8988T (cell line): ENCODE results near the gene PADI1.

ENCODE experiments used
- DNase-seq: peaks from one replicate; pipeline ENCODE4 v3.0.0; 2011

Gene PADI1

DNA sequence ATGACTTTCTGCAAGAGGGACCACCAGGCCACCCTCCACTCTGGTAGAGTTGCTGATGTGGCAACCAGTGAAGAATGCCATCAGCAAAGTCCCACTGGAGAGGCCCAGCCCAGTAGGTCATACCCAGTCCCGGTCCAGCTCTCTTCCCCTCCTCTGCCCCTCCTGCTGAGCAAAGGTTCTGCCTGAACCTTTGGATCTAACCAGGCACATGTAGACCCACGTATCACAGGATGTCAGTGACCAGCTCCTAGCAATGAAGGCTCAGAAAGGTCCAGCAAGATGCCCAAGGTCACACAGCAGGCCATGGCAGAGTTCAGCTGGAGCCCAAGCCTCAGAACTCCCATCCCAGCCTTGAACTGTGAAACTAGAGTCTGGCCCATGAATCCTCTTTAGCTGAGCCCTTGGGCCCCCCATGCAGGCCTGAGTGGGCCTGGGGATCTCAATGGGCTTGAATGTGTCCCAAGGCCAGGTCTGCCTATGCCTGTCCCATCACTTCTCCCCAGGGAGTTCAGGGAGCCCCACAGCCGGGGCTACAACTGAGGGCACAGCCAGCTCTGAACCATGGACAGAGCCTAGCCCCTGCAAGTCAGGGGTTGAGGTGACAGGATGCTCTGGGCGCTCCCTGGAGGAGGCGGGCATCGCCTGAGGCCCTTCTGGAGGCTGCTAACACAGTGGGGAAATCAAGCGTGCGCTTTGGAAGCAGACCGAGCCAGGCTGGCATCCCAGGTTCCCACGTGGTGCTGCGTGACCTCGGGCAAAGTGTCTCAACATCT, 21.4 kb upstream of the PADI1 start:
- DNase-seq: no peak

DNA sequence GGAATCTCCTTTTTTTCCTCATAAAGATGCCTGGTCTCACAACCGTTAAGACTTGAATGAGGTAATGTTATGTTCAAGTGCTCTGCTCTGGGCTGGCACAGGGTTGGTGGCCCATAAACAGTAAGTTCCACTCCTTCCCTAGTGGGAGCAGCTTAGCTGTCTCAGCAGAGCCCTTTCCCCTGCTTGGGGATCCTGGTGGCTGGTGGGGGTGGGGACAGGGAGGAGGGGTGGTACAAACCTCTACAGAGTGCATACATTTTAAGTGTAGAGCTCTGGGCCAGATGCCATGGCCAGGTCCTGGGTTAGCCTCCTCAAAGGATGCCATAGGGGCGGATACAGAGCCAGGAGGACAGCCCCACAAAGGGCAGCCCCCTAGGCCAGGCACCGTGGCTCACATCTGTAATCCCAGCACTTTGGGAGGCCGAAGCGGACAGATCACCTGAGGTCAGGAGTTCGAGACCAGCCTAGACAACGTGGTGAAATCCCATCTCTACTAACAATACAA, 20.7 kb upstream of the PADI1 start:
- DNase-seq: no peak

DNA sequence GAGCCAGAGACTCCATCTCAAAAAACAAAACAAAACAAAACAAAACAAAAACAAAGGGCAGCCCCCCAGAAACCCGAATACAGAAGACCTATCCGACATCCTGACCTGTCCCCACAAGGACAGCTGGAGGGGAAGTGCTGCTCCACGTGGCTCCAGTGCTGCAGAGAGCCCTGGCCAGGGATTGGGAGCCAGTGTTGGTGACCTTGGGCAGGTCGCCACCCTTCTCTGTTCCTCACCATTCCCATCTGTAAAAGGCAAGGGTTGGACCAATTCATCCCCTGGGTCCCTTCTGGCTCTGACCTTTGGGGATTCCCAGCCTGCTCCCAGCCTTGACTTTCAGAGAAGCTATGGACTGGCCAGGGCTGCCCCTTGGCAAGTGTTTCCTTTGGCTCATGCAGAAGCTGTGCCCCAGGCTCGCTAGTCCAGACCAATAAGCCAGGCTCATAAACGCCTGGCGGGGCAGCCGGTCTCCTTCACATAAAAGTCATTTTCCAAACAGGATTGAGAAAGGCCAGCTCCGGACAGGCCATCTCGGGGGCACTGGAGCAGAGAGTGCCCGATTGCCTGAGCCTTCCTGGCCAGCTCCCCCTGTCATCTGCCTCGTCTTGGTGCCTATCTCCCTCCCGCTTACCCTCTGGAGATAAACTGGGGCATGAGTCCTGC, 20.0 kb upstream of the PADI1 start:
- no peak for DNase-seq

DNA sequence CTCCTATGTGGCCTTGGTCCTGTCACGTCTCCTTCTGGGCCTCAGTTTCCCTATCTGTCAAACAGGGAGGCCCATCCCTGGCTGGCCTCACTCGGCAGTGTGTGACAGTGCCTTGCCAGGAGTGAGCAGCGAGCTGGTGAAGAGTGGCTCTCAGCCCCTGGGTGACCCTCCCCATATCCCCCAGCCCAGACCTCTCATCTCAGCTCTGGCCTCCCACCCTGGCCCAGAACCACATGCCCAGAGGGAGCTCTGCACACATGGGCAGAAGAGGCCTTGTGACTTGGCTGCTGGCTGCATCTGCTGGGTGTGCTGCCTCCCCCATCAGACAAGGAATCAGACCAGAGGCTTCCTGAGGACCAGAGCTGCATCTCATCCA, 19.5 kb upstream of the PADI1 start:
- DNase-seq: no peak

DNA sequence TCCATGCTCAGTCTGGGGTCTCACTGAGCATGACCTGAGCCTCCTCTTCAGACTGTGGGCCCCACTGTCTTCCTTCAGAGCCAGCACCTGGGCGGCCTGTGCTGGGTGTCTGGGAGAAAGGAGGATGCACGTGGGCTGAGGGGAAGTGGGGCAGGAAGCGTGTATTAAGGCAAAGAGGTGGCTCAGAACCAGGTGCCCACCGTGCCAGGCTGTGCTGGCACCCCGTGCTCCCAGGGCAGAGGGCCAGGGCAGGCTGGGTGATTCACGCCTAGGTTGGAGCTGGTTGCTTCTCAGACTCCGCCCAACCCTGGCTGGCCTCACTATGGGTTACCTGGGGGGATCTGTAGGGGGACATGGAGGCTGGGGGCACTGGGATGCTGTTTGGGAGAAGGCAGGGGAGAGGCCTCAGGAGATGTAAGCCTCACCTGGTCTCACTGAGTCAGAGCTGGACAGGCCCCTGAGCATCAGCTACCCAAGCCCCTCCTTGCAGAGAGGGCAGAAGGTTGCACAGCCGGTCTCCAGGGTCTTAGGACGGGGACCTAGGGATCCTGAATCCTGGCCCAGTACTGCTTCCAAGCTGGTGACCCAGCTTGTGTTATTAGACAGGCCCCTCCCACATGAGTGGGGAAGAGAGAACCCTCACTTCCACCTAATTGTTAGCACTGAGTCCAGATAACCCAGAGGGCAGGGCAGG, 18.6 kb upstream of the PADI1 start:
- no peak for DNase-seq

DNA sequence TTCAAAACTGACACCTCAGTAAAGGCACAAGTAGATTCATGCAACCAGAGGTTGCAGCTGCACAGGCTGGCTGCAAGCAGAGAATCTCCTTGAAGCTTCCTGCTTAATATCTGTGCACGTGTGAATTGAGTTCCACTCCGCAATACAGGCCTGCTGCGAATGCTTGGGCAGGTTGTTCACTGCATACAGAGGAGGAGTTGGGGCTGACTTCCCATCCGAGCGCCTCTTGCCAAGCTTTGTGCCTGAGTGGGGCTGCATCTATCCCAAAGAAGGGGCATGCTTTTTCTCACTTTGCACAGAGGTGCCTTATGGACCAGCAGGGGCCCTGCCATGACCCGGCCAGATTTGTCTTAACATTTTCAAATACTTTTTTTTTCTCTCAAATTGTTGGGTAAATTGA, 17.9 kb upstream of the PADI1 start:
- DNase-seq: no peak

DNA sequence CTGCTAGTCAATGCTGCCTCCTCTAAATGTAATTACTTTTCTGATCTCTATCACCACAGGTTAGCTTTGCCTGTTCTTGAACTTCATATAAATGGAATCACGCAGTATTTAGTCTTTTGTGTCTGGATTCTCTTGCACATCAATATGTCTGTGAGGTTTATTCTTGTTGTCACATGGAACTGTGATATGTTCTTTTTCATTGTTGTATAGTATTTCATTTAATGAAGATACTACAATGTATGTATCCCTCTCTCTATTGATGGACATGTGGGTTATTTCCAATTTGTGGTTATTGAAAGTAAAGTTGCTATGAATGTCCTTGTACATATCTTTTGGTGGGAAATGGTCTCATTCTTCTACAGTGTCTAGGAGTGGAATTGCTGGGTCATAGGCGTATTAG, 16.7 kb upstream of the PADI1 start:
- no peak for DNase-seq

DNA sequence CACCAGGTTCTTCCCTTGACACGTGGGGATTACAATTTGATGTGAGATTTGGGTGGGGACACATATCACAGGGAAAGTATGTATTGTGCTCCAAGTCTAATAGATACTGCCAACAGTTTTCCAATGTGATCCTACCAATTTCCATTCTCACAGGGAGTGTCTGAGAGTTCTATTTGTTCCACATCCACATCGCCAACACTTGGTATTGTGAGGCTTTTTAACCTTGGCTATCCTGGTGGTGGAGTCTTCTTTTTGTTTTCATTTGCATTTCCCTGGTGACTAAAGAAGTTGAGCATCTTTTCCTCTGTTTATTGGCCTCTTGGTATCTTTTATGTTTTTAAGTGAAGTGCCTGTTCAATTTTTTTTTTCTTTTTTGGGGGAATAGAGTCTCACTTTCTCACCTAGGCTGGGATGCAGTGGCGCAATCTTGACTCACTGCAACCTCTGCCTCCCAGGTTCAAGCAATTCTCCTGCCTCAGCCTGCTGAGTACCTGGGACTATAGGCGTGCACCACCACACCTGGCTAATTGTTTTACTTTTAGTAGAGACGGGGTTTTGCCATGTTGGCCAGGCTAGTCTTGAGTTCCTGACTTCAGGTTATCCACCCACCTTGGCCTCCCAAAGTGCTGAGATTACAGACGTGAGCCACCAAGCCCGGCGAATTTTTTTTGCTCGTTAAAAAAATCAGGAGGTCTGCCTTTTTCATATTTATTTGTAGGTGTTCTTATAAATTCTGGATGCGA, 15.9 kb upstream of the PADI1 start:
- no peak for DNase-seq

DNA sequence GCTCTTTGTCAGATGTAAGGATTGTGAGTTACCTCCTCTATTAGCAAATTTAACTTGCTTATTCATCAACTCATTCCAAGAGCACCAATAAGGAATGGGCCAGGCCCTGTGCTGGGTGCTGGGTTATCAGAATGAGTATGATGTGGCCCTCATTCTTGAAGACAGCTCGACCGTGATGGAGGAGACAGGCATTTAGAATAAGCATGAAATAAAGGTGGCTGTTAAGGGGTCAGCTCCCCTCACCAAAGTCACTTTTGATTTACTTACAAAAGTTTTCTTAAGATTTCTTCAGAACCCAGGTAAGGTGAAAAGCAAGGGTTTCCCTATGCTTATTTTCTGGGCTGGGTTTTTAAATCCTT, 15.3 kb upstream of the PADI1 start:
- no peak for DNase-seq

DNA sequence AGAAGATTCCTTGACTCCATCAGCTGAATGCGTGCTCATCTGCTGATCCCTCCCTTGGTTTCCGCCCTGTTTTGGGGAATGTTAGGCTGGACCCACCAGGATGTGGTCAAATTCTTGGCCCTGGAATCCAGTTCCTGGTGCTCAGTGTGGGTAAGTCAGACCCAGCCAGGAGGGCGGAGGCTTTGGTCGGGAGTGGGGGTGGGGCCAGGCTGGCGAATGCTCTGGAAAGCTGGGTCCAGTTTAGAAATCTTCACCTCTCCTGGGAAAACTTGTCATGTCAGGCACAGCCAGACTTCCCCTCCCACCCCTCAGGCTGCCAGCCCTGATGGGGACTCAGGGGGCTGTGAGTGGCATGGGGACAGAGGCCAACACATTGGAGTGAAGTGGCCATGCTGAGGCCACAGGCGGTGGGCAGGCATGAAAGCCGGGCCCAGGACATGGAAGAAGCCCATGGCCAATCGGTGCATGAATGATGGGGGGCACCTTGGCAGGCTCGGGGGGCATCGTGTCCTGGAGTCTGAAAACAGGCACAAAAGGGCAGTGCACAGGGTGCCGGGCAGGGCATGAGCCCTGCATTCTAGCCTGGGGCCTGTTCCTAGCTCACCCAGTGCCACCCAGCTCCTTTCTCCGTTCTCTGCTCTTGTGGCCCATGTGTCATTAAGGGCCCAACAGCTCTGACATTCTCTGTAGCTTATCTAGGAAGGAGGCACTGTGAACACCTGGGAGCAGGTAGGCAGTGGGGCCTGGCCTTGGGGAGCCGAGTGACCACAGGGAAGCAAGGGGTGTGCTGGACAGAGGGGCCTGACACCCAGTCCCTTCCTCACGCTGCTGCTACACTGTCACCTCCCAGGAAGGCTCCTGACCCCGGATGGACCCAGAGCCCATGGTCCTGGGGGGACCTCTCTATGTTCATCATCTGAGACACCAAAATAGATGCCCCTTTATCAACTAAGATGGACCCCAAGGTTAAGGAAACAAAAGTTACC, 14.6 kb upstream of the PADI1 start:
- DNase-seq: no peak

DNA sequence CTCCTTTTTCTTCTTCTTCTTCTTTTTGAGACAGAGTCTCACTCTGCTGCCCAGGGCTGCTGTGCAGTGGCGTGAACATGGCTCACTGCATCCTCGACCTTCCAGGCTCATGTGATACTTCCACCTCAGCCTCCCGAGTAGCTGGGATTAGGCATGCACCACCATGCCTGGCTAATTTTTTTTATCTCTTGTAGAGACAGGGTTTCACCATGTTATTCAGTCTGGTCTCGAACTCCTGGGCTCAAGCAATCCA, 13.0 kb upstream of the PADI1 start:
- no peak for DNase-seq

DNA sequence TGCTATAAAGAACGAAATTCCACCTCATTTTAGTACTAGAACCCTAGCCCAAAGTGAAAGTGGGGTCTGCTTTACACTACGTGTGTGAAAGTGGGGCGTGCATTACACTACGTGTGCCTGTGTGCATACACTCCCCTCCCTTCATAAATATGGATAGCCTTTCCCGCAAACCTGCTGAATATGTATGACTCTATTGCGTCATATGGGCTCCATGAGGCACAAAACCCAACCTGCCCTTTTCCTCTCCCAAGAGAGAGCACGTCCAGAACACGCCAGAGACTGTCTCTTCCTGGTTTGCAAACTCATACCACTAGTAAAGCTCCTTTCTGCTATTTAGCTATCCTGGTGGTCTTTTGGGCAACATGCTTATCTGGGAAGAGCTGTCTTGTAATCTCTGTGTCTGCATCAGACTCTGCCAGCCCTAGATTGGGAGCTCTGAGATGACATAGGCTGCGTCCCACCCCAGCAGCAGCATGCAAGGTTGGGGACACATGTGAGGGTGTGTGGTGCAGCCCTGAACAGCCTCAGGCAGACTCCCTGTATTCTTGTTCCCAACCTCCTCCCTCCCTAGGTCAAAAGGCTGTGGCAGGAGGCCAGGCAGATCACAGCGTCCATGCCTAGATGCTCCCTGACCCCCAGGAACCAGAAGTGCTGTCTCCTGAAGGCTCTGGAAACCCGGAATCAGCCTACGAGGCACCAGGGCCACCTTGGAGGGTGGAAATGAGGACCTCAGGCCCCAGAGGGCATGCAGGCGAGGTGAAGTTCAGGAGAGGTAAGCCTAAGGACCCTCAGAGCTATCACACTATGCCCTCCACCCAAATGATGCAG, 12.3 kb upstream of the PADI1 start:
- no peak for DNase-seq

DNA sequence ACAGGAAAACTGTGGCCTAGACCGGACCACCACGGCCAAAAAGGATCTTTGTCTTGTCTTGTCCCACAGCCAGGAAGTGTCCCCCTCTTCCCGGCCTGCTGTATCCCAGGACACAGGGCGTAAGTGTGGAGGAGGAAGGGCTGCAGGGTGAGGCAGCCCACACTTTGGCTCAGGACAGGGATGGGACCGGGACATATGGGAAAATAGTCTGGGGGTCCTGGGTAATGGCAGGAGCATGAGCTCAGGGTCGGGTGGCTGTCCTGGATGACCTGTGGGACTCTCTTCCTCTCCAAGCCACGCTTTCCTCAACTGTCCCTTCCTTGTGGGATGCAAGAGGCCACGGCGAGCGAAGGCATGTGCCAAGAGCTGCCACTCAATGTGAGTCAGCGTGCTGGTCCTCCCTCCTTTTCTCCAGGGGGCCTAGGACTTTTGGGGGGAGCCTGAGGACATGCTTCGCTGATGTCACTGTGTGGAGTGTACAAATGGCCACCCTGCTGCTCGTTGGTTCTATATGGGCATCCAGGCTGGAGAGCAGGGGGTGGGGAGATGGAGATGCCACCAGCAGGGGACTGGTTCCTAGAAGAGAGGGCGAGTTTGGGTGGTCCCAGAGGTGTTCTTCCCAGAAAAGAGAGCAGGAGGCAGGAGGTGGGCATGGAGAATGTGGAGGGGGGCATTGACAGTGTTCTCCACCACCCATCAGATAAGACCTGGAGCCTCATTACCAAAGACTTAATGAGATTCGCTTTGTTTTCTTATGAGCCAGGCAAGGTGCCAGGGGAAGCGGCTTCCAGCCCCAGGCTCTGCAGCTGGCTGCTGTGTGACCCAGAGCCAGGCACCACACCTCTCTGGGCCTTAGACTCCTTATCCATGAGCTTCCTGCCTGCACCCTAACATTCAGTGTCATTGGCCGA, 11.5 kb upstream of the PADI1 start:
- no peak for DNase-seq

DNA sequence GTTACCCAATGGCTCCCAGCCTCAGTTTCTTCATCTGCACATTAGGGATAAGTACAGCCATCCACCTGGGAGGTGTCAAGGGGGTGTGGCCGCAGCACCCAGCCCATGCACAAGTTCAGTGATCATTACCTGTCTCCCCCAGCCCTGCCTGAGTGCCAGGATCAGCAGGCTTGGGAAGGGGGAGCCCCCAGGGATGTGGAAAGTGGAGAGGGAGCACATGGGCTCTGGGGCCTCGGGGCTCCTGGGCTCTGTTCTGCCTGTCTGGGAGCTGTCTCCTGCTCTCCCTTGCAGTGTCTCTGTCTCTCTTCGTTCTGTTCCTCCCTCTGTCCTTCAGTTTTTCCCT, 10.8 kb upstream of the PADI1 start:
- no peak for DNase-seq

DNA sequence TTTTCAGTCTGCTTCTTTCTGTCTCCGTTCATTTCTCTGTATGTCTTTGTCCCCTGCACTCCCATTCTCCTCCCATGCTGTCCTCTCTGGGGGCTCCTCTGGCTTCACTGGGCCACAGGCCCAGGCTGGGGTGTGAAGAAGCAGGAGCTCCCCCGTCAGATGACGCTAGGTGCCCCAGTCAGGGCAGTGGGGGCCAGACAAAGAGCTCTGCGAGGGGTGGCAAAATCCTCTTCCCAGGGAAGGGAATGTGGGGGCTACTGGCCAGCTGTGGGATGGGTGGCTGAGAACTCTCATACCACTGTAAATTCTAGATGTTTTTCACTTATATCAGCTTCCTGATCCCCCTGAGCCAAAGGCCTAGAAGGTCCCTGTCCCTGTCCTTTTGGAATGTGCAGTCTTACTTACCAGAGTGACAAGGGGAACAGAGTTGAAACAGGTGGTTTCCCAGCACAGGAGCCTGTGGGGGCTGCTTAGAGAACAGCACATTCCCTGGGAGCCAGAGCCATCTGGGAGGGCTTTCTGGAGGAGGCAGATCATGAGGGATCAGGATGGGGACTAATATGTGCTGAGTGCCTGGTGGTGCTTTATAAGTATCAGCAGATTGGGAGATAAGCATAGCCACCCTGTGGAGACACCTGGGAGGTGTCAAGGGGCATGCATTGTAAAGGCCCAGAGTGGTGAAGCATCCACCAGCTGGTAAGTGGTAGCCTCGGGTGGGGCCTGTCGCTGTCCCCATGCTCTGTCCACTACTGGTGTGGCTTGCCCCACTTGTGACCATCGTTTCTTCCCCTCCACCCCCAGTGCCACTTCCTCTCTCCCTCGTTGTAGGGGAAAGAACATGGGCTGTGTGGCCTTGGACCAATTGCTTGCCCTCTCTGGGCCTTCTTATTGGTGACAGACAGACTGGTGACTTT, 10.1 kb upstream of the PADI1 start:
- no peak for DNase-seq

DNA sequence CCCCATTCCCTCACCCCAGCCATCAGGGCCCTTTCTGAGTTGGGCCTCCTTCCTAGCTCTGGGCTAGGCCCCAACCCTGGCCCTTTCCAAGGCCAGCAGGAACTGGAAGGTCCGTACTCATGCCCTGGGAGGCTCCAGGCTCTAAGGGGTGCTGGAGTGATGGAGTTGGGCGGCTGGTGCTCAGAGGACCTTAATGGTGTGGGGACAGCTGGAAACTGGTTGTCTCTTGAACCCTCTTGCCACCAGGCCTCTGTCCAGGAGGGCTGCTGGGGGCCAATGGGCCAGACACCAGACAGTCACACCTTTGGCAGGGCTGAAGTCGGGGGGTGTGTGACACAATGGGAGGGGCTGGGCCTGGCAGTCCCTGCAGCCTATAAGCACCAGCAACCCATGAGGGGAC, 9.2 kb upstream of the PADI1 start:
- DNase-seq: no peak

DNA sequence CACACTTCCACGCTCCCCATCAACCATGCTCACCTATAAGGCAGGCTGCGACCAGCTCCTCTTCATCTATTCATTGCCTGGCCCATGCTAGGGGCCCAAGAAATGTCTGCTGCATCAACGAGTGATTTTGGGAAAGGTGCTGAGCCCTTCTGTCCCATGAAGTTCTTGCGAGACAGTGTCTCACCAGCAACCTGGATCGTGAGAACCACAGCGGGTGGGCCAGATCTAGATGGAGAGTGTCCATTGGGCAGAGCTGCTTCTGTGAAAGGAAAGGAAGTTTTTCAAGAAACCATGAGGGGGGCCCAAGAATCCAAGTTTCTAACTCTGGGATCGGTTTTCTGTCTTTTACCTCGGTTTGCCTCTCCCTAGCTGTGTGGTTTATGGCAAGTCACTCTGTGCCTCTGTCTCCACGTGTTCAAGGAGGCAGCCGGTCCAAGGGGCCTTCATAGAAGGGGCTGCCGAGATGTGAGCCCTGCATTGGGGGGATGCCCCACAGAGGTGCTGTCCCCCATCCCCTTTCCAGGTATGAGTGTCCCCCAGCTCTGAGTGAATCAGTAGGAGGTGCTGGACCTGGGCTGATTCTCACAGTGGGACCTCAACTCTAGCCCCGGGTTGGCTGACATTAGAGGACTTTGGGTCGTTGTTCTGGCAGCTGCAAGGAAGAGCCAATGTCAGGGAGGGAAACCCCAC, 8.3 kb upstream of the PADI1 start:
- no peak for DNase-seq

DNA sequence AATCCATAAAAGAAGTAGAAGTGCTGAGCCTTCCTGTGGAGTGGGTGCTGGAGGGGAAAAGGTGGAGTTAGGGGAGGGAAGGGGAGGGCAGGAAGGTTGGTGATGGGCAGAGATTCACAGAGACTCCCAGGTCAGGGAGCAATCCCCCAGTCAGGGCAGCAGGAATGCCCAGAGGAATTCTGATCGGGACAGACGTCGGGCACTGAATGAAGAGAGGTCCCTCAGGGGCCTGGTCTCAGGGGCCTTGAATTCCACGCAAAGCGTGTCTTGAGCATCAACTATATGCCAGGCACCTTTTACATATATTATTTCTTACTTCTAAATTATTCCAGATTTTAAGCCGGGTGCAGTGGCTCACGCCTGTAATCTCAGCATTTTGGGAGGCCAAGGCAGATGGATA, 7.2 kb upstream of the PADI1 start:
- no peak for DNase-seq
